ENCODE results near the gene DSE.

DNA sequence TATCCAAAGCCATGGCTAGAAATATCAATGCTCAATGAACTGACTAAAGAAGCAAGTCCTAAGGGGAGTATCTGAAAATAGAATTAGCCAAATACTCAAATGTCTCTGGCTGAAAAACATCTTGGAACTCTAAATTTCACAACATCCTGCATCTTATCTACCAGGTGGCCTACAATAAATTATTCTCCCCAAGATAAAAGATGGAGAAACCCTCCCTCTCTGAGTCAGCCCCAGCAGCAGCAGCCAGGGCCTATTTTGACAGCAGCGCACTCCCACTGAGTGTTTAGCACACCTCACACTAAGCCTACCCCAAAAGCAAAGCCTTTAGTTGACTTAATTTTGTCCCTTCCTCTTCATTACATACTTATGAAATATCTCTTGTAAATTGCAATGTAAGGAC lies 96.3 kb downstream of the DSE start:
- TF ChIP-seq, protein P1, sequence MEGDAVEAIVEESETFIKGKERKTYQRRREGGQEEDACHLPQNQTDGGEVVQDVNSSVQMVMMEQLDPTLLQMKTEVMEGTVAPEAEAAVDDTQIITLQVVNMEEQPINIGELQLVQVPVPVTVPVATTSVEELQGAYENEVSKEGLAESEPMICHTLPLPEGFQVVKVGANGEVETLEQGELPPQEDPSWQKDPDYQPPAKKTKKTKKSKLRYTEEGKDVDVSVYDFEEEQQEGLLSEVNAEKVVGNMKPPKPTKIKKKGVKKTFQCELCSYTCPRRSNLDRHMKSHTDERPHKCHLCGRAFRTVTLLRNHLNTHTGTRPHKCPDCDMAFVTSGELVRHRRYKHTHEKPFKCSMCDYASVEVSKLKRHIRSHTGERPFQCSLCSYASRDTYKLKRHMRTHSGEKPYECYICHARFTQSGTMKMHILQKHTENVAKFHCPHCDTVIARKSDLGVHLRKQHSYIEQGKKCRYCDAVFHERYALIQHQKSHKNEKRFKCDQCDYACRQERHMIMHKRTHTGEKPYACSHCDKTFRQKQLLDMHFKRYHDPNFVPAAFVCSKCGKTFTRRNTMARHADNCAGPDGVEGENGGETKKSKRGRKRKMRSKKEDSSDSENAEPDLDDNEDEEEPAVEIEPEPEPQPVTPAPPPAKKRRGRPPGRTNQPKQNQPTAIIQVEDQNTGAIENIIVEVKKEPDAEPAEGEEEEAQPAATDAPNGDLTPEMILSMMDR (IDR thresholded peaks at IDR 0.05), result no peak
- TF ChIP-seq POLR2A (IDR thresholded peaks at IDR 0.05; ENCODE audit: low read depth) (no peak), POLR2AphosphoS5 (IDR thresholded peaks at IDR 0.05) (no peak), EP300 (IDR thresholded peaks at IDR 0.05) (no peak)
